Measurements from ENCODE around the gene CCS.

CCS gene

DNA sequence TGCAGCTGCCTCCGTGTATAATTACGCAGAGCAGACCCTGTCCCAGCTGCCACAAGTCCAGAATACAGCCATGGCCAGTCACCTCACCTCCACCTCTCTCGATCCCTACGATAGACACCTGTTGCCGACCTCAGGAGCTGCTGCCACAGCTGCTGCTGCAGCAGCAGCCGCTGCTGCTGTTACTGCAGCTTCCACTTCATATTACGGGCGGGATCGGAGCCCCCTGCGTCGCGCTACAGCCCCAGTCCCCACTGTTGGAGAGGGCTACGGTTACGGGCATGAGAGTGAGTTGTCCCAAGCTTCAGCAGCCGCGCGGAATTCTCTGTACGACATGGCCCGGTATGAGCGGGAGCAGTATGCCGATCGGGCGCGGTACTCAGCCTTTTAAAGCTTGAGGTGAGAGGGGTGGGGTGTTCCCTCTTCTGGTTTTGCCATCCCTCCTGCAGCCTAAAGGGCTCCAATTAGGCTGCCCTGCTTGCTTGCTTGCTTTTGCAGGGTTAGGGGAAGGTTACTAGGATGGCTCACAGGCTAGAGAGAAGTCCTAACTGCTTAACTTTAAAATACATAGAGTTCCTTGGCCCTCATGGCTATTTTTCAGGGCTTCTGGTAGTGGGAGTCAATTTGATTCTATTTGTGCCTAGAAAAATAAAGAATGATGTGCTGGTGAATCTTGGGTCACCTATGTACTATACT, 50.9 kb downstream of the CCS start:
- TF ChIP-seq EZH2 (IDR thresholded peaks at IDR 0.05; ENCODE audit: borderline replicate concordance, low read length), result no peak
- TF ChIP-seq, protein P1, sequence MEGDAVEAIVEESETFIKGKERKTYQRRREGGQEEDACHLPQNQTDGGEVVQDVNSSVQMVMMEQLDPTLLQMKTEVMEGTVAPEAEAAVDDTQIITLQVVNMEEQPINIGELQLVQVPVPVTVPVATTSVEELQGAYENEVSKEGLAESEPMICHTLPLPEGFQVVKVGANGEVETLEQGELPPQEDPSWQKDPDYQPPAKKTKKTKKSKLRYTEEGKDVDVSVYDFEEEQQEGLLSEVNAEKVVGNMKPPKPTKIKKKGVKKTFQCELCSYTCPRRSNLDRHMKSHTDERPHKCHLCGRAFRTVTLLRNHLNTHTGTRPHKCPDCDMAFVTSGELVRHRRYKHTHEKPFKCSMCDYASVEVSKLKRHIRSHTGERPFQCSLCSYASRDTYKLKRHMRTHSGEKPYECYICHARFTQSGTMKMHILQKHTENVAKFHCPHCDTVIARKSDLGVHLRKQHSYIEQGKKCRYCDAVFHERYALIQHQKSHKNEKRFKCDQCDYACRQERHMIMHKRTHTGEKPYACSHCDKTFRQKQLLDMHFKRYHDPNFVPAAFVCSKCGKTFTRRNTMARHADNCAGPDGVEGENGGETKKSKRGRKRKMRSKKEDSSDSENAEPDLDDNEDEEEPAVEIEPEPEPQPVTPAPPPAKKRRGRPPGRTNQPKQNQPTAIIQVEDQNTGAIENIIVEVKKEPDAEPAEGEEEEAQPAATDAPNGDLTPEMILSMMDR (IDR thresholded peaks at IDR 0.05; ENCODE audit: low read length), result no peak
- Histone ChIP-seq H3K36me3 (ENCODE audit: insufficient read depth, low read length) (peaks cover 100% of the 10 kb centered on the region), H3K9me2 (ENCODE audit: low read depth, low read length) (no peaks in the 10 kb centered on the region), H3K4me2 (ENCODE audit: low read length) (no peak overlapping the region), H2AFZ (ENCODE audit: low read length) (no peak overlapping the region), H3K27me3 (ENCODE audit: insufficient read depth, low read length) (no peaks in the 10 kb centered on the region), H3K4me1 (ENCODE audit: insufficient read depth, low read length, severe bottlenecking) (peaks cover 38% of the 10 kb centered on the region), H3K9ac (ENCODE audit: low read length) (no peak overlapping the region), H3K4me3 (ENCODE audit: low read depth, low read length, poor library complexity, severe bottlenecking) (no peak overlapping the region), H4K20me1 (ENCODE audit: insufficient read depth, low read length) (peaks cover 5% of the 10 kb centered on the region; the same call in 1 of the 2 replicates), H3K79me2 (ENCODE audit: insufficient read depth, low read length) (peaks cover 91% of the 10 kb centered on the region), H3K9me3 (ENCODE audit: low read length) (no peaks in the 10 kb centered on the region), H3F3A (ENCODE audit: insufficient read depth, low read length) (no peaks in the 10 kb centered on the region), H3K27ac (ENCODE audit: low read depth, low read length, poor library complexity, severe bottlenecking) (no peak overlapping the region)

DNA sequence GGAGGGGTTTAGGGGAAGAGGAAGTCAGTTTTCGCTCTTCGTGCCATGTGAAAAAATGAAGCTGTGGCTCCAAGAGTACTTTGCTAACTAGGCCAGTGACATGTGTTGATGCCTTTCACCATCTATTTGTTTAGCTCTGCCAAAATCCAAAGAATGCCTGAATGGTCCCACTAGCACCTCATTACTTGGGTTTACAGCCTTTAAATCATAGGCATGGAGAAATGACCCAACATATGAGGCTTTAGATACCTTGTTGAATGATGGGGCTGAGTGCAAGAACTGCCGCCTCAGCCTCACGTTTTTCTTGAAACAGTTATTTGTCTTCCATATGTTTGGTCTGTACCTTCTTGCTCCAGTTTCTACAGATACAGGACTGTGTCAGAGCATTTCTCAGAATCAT, 53.8 kb downstream of the CCS start:
- TF ChIP-seq, protein P1 (IDR thresholded peaks at IDR 0.05; ENCODE audit: low read length), result no peak
- TF ChIP-seq EZH2 (IDR thresholded peaks at IDR 0.05; ENCODE audit: borderline replicate concordance, low read length), result no peak
- Histone ChIP-seq H3K9ac (ENCODE audit: low read length) (no peak overlapping the region), H3K4me1 (ENCODE audit: insufficient read depth, low read length, severe bottlenecking) (peaks cover 11% of the 10 kb centered on the region), H3K27me3 (ENCODE audit: insufficient read depth, low read length) (no peaks in the 10 kb centered on the region), H3K9me2 (ENCODE audit: low read depth, low read length) (no peaks in the 10 kb centered on the region), H3K27ac (ENCODE audit: low read depth, low read length, poor library complexity, severe bottlenecking) (no peak overlapping the region), H3F3A (ENCODE audit: insufficient read depth, low read length) (no peaks in the 10 kb centered on the region), H3K9me3 (ENCODE audit: low read length) (no peaks in the 10 kb centered on the region), H3K4me3 (ENCODE audit: low read depth, low read length, poor library complexity, severe bottlenecking) (no peak overlapping the region), H3K79me2 (ENCODE audit: insufficient read depth, low read length) (peaks cover 78% of the 10 kb centered on the region), H2AFZ (ENCODE audit: low read length) (no peak overlapping the region), H3K4me2 (ENCODE audit: low read length) (no peak overlapping the region), H3K36me3 (ENCODE audit: insufficient read depth, low read length) (peaks cover 95% of the 10 kb centered on the region), H4K20me1 (ENCODE audit: insufficient read depth, low read length) (peaks cover 2% of the 10 kb centered on the region; the same call in 1 of the 2 replicates)

DNA sequence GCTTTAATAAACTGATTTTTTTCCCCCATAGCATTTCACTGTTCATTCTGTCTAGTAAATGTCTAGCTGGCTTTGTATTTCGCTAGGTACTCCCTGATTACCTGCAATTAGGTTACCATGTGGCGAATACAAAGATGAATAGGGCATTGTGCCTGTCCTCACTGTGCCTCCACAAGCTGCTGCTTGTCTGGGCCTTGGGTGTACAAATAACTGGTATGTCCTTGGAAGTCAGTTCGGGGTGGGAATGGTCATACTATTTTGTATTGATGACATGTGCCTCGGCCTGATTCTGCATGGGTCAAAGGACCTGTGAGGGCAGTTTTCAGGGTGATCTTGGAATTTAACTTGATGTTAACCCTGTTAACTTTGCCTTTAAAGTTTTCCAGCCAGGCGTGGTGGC, 56.9 kb downstream of the CCS start:
- Histone ChIP-seq H3F3A (ENCODE audit: insufficient read depth, low read length) (no peaks in the 10 kb centered on the region), H2AFZ (ENCODE audit: low read length) (no peak overlapping the region), H3K79me2 (ENCODE audit: insufficient read depth, low read length) (peaks cover 48% of the 10 kb centered on the region), H3K4me1 (ENCODE audit: insufficient read depth, low read length, severe bottlenecking) (no peaks in the 10 kb centered on the region), H3K27ac (ENCODE audit: low read depth, low read length, poor library complexity, severe bottlenecking) (no peak overlapping the region), H3K27me3 (ENCODE audit: insufficient read depth, low read length) (no peaks in the 10 kb centered on the region), H3K36me3 (ENCODE audit: insufficient read depth, low read length) (peaks cover 85% of the 10 kb centered on the region), H3K9me3 (ENCODE audit: low read length) (no peaks in the 10 kb centered on the region), H3K4me2 (ENCODE audit: low read length) (no peak overlapping the region), H3K9ac (ENCODE audit: low read length) (no peak overlapping the region), H4K20me1 (ENCODE audit: insufficient read depth, low read length) (no peaks in the 10 kb centered on the region), H3K4me3 (ENCODE audit: low read depth, low read length, poor library complexity, severe bottlenecking) (no peak overlapping the region), H3K9me2 (ENCODE audit: low read depth, low read length) (no peaks in the 10 kb centered on the region)
- TF ChIP-seq, protein P1 (IDR thresholded peaks at IDR 0.05; ENCODE audit: low read length), result no peak
- TF ChIP-seq EZH2 (IDR thresholded peaks at IDR 0.05; ENCODE audit: borderline replicate concordance, low read length), result no peak
